SK-N-SH (cell line): ENCODE results near the gene EFCC1. TPM values are rescaled to one million over a fixed set of nuclear protein-coding genes. Genes with fewer than 3 reads are reported as not detected.

Source experiments
- CTCF ChIA-PET: fragments of 300-600, 350-600 bp; formaldehyde crosslinking; extraction: SDS; loops from one replicate; lab custom pipeline; 2021; lab: Yijun Ruan, JAX
- POLR2A ChIA-PET: fragments of 350-600 bp; sonication (Branson Sonifier 250); formaldehyde crosslinking; extraction: SDS; loops from one replicate; lab custom pipeline; 2020; ENCODE audit warnings: antibody characterized with exemption, inconsistent platforms; lab: Yijun Ruan, JAX
- DNase-seq: peaks from one replicate; pipeline ENCODE4 v3.0.0; 2012
- H2AFZ ChIP-seq: fragments of 200-600 bp; sonication (generic); 2 replicates; pipeline ENCODE4 v1.8.1; 2016; ENCODE audit warnings: antibody characterized with exemption, mild to moderate bottlenecking, low read depth
- H3F3A ChIP-seq: fragments of 200-600 bp; sonication (generic); replicated peaks from 2 replicates; pipeline ENCODE3; 2016; ENCODE audit warnings: antibody characterized with exemption, mild to moderate bottlenecking; ENCODE audit not compliant: insufficient read depth
- H3K27ac ChIP-seq, 2 experiments: fragments of 200-500 bp in 1 of 2; fragments of 200-600 bp in 1 of 2; sonication (Bioruptor generic) in 1 of 2; sonication (generic), shearing (Covaris generic) in 1 of 2; 2 replicates each; pipeline versions ENCODE4 v1.5.1 to v1.6.1; 2014 to 2016; ENCODE audit warnings: low read depth in 2 of 2, inconsistent platforms in 1 of 2, low read length in 1 of 2, mild to moderate bottlenecking in 1 of 2, mixed read lengths in 1 of 2
- H3K27me3 ChIP-seq: fragments of 200-600 bp; sonication (generic), shearing (Covaris generic); 2 replicates; pipeline ENCODE4 v1.6.1; 2016; ENCODE audit warnings: mixed run types; ENCODE audit not compliant: insufficient read depth
- H3K36me3 ChIP-seq, 2 experiments: fragments of 200-500 bp in 1 of 2; fragments of 200-600 bp in 1 of 2; sonication (Bioruptor generic) in 1 of 2; sonication (generic) in 1 of 2; replicated peaks in 1 of 2; 2 replicates each; pipeline versions ENCODE3 to v1.5.1; 2014 to 2016; ENCODE audit warnings: low read length in 1 of 2, mild to moderate bottlenecking in 1 of 2; ENCODE audit not compliant: insufficient read depth in 2 of 2, control insufficient read depth in 1 of 2
- H3K4me1 ChIP-seq, 2 experiments: fragments of 200-500 bp in 1 of 2; fragments of 200-600 bp in 1 of 2; sonication (Bioruptor generic) in 1 of 2; sonication (generic), shearing (Covaris generic) in 1 of 2; 2 replicates each; pipeline versions ENCODE4 v1.5.1 to v1.6.1; 2014 to 2016; ENCODE audit warnings: low read depth in 1 of 2, low read length in 1 of 2, mixed run types in 1 of 2; ENCODE audit not compliant: insufficient read depth in 2 of 2, control insufficient read depth in 1 of 2
- H3K4me2 ChIP-seq: fragments of 200-600 bp; sonication (generic), shearing (Covaris generic); 2 replicates; pipeline ENCODE4 v1.6.1; 2017; ENCODE audit warnings: mixed run types
- H3K4me3 ChIP-seq, 2 experiments: fragments of 200-500 bp in 1 of 2; fragments of 200-600 bp in 1 of 2; sonication (Bioruptor generic) in 1 of 2; sonication (generic), shearing (Covaris generic) in 1 of 2; 2 replicates each; pipeline versions ENCODE4 v1.5.1 to v1.8.1; 2014 to 2016; ENCODE audit warnings: low read depth in 2 of 2, inconsistent platforms in 1 of 2, low read length in 1 of 2, mild to moderate bottlenecking in 1 of 2, mixed read lengths in 1 of 2, moderate library complexity in 1 of 2
- H3K79me2 ChIP-seq: fragments of 200-600 bp; sonication (generic); 2 replicates; pipeline ENCODE4 v1.8.1; 2017; ENCODE audit warnings: mild to moderate bottlenecking; ENCODE audit not compliant: insufficient read depth
- H3K9ac ChIP-seq: fragments of 200-600 bp; sonication (generic); 2 replicates; pipeline ENCODE4 v1.6.1; 2017; ENCODE audit warnings: mixed run types
- H3K9me2 ChIP-seq: fragments of 200-600 bp; sonication (generic); 2 replicates; pipeline ENCODE4 v1.6.1; 2017; ENCODE audit warnings: mixed run types
- H3K9me3 ChIP-seq: fragments of 200-600 bp; sonication (generic); 2 replicates; pipeline ENCODE4 v1.6.1; 2017; ENCODE audit warnings: mixed run types, mild to moderate bottlenecking, moderate library complexity
- H4K20me1 ChIP-seq: fragments of 200-600 bp; sonication (generic); 2 replicates; pipeline ENCODE4 v1.6.1; 2017; ENCODE audit warnings: mild to moderate bottlenecking, mixed run types; ENCODE audit not compliant: insufficient read depth
- CHD2 ChIP-seq: fragments of 150-350 bp; IDR thresholded peaks from 2 replicates; pipeline ENCODE4 v1.6.1; 2018; ENCODE audit warnings: low read length; ENCODE audit not compliant: partially characterized antibody
- ELF1 ChIP-seq: IDR thresholded peaks from 2 replicates; pipeline ENCODE4 v1.4.0; 2012
- EP300 ChIP-seq, 2 experiments: IDR thresholded peaks; 2 replicates each; pipeline versions ENCODE4 v1.4.0 to v1.6.1; 2012; ENCODE audit warnings: borderline replicate concordance in 1 of 2, low read depth in 1 of 2, low read length in 1 of 2
- EZH2phosphoT487 ChIP-seq: fragments of 200-600 bp; sonication (generic); IDR thresholded peaks from 2 replicates; pipeline ENCODE4 v1.6.1; 2017; ENCODE audit warnings: low read depth, mixed run types, mild to moderate bottlenecking, antibody characterized with exemption, moderate library complexity, borderline replicate concordance
- GABPA ChIP-seq: IDR thresholded peaks from 2 replicates; pipeline ENCODE4 v1.4.0; 2012; ENCODE audit warnings: low read depth, mild to moderate bottlenecking
- IRF3 ChIP-seq: fragments of 150-350 bp; IDR thresholded peaks from 2 replicates; pipeline ENCODE4 v1.6.1; 2016; ENCODE audit warnings: mild to moderate bottlenecking, low read depth, low read length
- MEF2A ChIP-seq: IDR thresholded peaks from 2 replicates; pipeline ENCODE4 v1.4.0; 2012; ENCODE audit warnings: low read depth, borderline replicate concordance
- NFIC ChIP-seq: IDR thresholded peaks from 2 replicates; pipeline ENCODE4 v1.4.0; 2012; ENCODE audit warnings: borderline replicate concordance
- NRF1 ChIP-seq: IDR thresholded peaks from 2 replicates; pipeline ENCODE4 v1.6.1; 2012; ENCODE audit warnings: low read depth, mild to moderate bottlenecking, low read length
- POLR2AphosphoS5 ChIP-seq: IDR thresholded peaks from 2 replicates; pipeline ENCODE4 v1.6.1; 2012; ENCODE audit warnings: low read depth, low read length
- RCOR1 ChIP-seq: fragments of 150-350 bp; IDR thresholded peaks from 2 replicates; pipeline ENCODE4 v1.6.1; 2017; ENCODE audit warnings: antibody characterized with exemption, low read length
- REST ChIP-seq: IDR thresholded peaks from 2 replicates; pipeline ENCODE4 v1.6.1; 2012; ENCODE audit warnings: mild to moderate bottlenecking, low read depth, low read length, moderate library complexity
- RFX5 ChIP-seq: IDR thresholded peaks from 2 replicates; pipeline ENCODE4 v1.6.1; 2012; ENCODE audit warnings: mild to moderate bottlenecking, improper control_type of control experiment, low read length
- RXRA ChIP-seq: IDR thresholded peaks from 2 replicates; pipeline ENCODE4 v1.4.0; 2012; ENCODE audit warnings: low read depth, mild to moderate bottlenecking, borderline replicate concordance
- SMC3 ChIP-seq: IDR thresholded peaks from 2 replicates; pipeline ENCODE4 v1.6.1; 2012; ENCODE audit warnings: low read depth, low read length, improper control_type of control experiment
- TAF1 ChIP-seq: IDR thresholded peaks from 2 replicates; pipeline ENCODE4 v1.6.1; 2012; ENCODE audit warnings: low read depth, mild to moderate bottlenecking, low read length, moderate library complexity, borderline replicate concordance
- TCF12 ChIP-seq: IDR thresholded peaks from 2 replicates; pipeline ENCODE4 v1.4.0; 2012
- TEAD4 ChIP-seq: IDR thresholded peaks from 2 replicates; pipeline ENCODE4 v1.4.0; 2012; ENCODE audit warnings: mild to moderate bottlenecking, borderline replicate concordance; ENCODE audit not compliant: insufficient read depth
- USF2 ChIP-seq: fragments of 150-350 bp; IDR thresholded peaks from 2 replicates; pipeline ENCODE4 v1.6.1; 2017; ENCODE audit warnings: antibody characterized with exemption, low read length, low read depth, borderline replicate concordance
- WGBS: methylation state at CpG from one replicate; pipeline ENCODE4 v1.1.6; 2017; ENCODE audit warnings: low lambda C conversion rate; 5-methylcytosine and 5-hydroxymethylcytosine counted together
- polyA plus RNA-seq, 3 experiments: library from polyadenylated mRNA; depleted of rRNA; stranded (reverse); fragments of >200 nt; gene quantifications; 2 replicates each; pipeline ENCODE4 v1.2.3, GENCODE V29; 2012

The EFCC1 gene
- polyA plus RNA-seq, 1 of the 3 experiments (the other 2 are of a cell fraction): not detected

- no peak overlapping the region for H3K4me2 ChIP-seq
- DNase-seq: peak; percentile 62
- H3K27ac ChIP-seq: no peak overlapping the region; a peak in 1 of 4 replicates
- no peak overlapping the region for H2AFZ ChIP-seq
- H3F3A ChIP-seq: peaks cover 4% of the 10 kb centered on the region
- no peaks in the 10 kb centered on the region for H3K9me3 ChIP-seq
- CTCF ChIA-PET: interaction anchor here (0.6 to 4.4 kb wide), 8 partner anchors 9 to 136 kb away, joined by 3 to 37 read pairs (median 10); no protein-coding TSS in a partner anchor
- H3K27me3 ChIP-seq: no peaks in the 10 kb centered on the region; the same call in 1 of the 2 replicates
- WGBS: 62% methylated on average over 7 of the region's 8 CpGs
- no peaks in the 10 kb centered on the region for H3K9me2 ChIP-seq
- no peak overlapping the region for H3K9ac ChIP-seq
- TF ChIP-seq TCF12 (no peak), EZH2phosphoT487 (no peak), NFIC (no peak), GABPA (no peak), RFX5 (no peak), RXRA (no peak), EP300 (IDR thresholded peaks at IDR 0.05; ENCODE audit: borderline replicate concordance in 1 of 2, low read depth in 1 of 2, low read length in 1 of 2) (no peak), MEF2A (no peak)
- TF ChIP-seq, all 33 proteins: peak for 0
- Histone ChIP-seq H4K20me1 (no peaks in the 10 kb centered on the region), H3K4me1 (peaks cover 0 to 11% of the 10 kb centered on the region in 2 experiments; a peak in 1 of 4 replicates), H3K79me2 (no peaks in the 10 kb centered on the region), H3K36me3 (no peaks in the 10 kb centered on the region), H3K4me3 (no peak overlapping the region)
- POLR2A ChIA-PET: interaction anchor here (1.2 kb wide), 1 partner anchor 96 kb away, joined by 3 read pairs; no protein-coding TSS in a partner anchor
These were observed 24.8 kb downstream of the EFCC1 start for GRCh38 chr3:129025691-129026435.

- Histone ChIP-seq H3K4me2 (peak overlapping the region; percentile 85), H3K4me3 (peak overlapping the region; percentile 37 to 59), H3K9ac (no peak overlapping the region), H4K20me1 (no peaks in the 10 kb centered on the region), H3K36me3 (no peaks in the 10 kb centered on the region), H2AFZ (peak overlapping the region; percentile 92; the same call in 1 of the 2 replicates), H3K9me3 (no peaks in the 10 kb centered on the region), H3K4me1 (peaks cover 0 to 10% of the 10 kb centered on the region in 2 experiments; a peak in 1 of 4 replicates), H3F3A (peaks cover 4% of the 10 kb centered on the region), H3K27ac (no peak overlapping the region), H3K9me2 (no peaks in the 10 kb centered on the region), H3K27me3 (no peaks in the 10 kb centered on the region; the same call in 1 of the 2 replicates), H3K79me2 (no peaks in the 10 kb centered on the region)
- DNase-seq: peak; percentile 96
- POLR2A ChIA-PET: interaction anchor here (1.0 to 1.2 kb wide), 2 partner anchors 33 to 95 kb away, joined by 3 to 4 read pairs; partner anchors contain the start of gene CFAP92
- WGBS: 24% methylated on average over 11 of the region's 54 CpGs
- CTCF ChIA-PET: interaction anchor here (0.6 to 4.4 kb wide), 13 partner anchors 9 to 181 kb away, joined by 3 to 37 read pairs (median 7); no protein-coding TSS in a partner anchor
- TF ChIP-seq TEAD4 (no peak), EZH2phosphoT487 (no peak), TAF1 (peak; percentile 33; the same call in 1 of the 2 replicates), IRF3 (no peak), TCF12 (no peak), POLR2AphosphoS5 (no peak), REST (no peak), CHD2 (no peak), RCOR1 (no peak), SMC3 (no peak), NRF1 (no peak), RXRA (no peak), ELF1 (peak; percentile 40; the same call in 1 of the 2 replicates), USF2 (no peak)
These were observed 25.8 kb downstream of the EFCC1 start for GRCh38 chr3:129026728-129027543.
